Loucy (cell line): Measurements from ENCODE around the gene LARP4B.

Experiments used
- H2AFZ ChIP-seq: fragments of 200-600 bp; sonication (generic); 2 replicates; pipeline ENCODE4 v1.6.0; 2016; ENCODE audit warnings: antibody characterized with exemption, mild to moderate bottlenecking, low read length, moderate library complexity
- H3F3A ChIP-seq: fragments of 200-600 bp; 2 replicates; pipeline ENCODE4 v1.6.0; 2016; ENCODE audit warnings: antibody characterized with exemption, low read depth, mild to moderate bottlenecking
- H3K27me3 ChIP-seq: fragments of 200-600 bp; sonication (generic); 2 replicates; pipeline ENCODE4 v1.6.1; 2014; ENCODE audit warnings: low read length, mild to moderate bottlenecking; ENCODE audit not compliant: insufficient read depth, poor library complexity, severe bottlenecking
- H3K36me3 ChIP-seq: fragments of 200-600 bp; sonication (generic); 2 replicates; pipeline ENCODE4 v1.6.1; 2016; ENCODE audit warnings: low read length; ENCODE audit not compliant: insufficient read depth
- H3K4me1 ChIP-seq: fragments of 200-600 bp; sonication (generic); 2 replicates; pipeline ENCODE4 v1.5.1; 2014; ENCODE audit warnings: low read length, mild to moderate bottlenecking; ENCODE audit not compliant: insufficient read depth, poor library complexity, severe bottlenecking
- H3K4me2 ChIP-seq: fragments of 200-600 bp; sonication (generic); 2 replicates; pipeline ENCODE4 v1.6.0; 2014; ENCODE audit warnings: antibody characterized with exemption, low read length, low read depth, mild to moderate bottlenecking; ENCODE audit not compliant: poor library complexity, severe bottlenecking
- H3K4me3 ChIP-seq: fragments of 200-600 bp; sonication (generic); 2 replicates; pipeline ENCODE4 v1.5.1; 2014; ENCODE audit warnings: low read length, mild to moderate bottlenecking, mixed read lengths; ENCODE audit not compliant: poor library complexity, severe bottlenecking
- H3K79me2 ChIP-seq: fragments of 200-600 bp; sonication (generic); 2 replicates; pipeline ENCODE4 v1.6.1; 2014; ENCODE audit warnings: low read length; ENCODE audit not compliant: insufficient read depth
- H3K9ac ChIP-seq: fragments of 200-600 bp; sonication (generic); 2 replicates; pipeline ENCODE4 v1.6.0; 2014; ENCODE audit warnings: mild to moderate bottlenecking, low read depth, low read length, moderate library complexity; ENCODE audit not compliant: poor library complexity, severe bottlenecking
- H3K9me2 ChIP-seq: fragments of 200-600 bp; sonication (generic); replicated peaks from 2 replicates; pipeline ENCODE4 v1.6.1; 2016; ENCODE audit warnings: low read depth, low read length, mixed read lengths
- H3K9me3 ChIP-seq: fragments of 200-600 bp; sonication (generic); 2 replicates; pipeline ENCODE4 v1.6.1; 2014; ENCODE audit warnings: mild to moderate bottlenecking, antibody characterized with exemption, low read length, low read depth; ENCODE audit not compliant: insufficient read depth
- H4K20me1 ChIP-seq: fragments of 200-600 bp; sonication (generic); 2 replicates; pipeline ENCODE4 v1.6.0; 2014; ENCODE audit warnings: antibody characterized with exemption, low read length, mild to moderate bottlenecking; ENCODE audit not compliant: insufficient read depth, poor library complexity, severe bottlenecking
- EZH2phosphoT487 ChIP-seq: fragments of 200-600 bp; IDR thresholded peaks from 2 replicates; pipeline ENCODE4 v1.6.1; 2018; ENCODE audit warnings: antibody characterized with exemption, mild to moderate bottlenecking, moderate library complexity, borderline replicate concordance
- TF ChIP-seq, protein P1 (sequence below): fragments of 200-600 bp; sonication (generic); conservative IDR thresholded peaks from 2 replicates; pipeline ENCODE4 v1.5.1; 2014; ENCODE audit warnings: mild to moderate bottlenecking, antibody characterized with exemption, low read length

The LARP4B gene

DNA sequence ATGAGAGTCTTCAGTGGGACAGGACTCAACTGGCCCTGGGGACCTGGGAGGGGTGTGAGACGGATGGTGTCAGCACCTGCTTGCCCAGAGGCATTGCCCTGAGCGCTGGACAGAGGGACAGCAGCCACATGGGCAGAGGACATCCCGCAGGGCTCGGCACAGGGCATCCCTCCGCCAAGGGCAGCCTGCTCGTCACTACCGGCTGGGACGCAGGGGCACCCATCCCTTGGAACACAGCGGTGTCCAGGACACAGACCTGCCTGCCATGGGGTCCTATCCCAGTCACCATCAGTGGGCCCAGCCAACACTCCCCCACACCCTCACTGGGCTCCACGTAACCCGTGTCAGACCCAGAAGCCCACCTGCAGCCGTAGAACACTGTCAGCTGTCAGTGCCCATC is 109.3 kb downstream of the LARP4B start:
- no peaks in the 10 kb centered on the region for H3K27me3 ChIP-seq
- no peak for TF ChIP-seq EZH2phosphoT487
- TF ChIP-seq, protein P1, sequence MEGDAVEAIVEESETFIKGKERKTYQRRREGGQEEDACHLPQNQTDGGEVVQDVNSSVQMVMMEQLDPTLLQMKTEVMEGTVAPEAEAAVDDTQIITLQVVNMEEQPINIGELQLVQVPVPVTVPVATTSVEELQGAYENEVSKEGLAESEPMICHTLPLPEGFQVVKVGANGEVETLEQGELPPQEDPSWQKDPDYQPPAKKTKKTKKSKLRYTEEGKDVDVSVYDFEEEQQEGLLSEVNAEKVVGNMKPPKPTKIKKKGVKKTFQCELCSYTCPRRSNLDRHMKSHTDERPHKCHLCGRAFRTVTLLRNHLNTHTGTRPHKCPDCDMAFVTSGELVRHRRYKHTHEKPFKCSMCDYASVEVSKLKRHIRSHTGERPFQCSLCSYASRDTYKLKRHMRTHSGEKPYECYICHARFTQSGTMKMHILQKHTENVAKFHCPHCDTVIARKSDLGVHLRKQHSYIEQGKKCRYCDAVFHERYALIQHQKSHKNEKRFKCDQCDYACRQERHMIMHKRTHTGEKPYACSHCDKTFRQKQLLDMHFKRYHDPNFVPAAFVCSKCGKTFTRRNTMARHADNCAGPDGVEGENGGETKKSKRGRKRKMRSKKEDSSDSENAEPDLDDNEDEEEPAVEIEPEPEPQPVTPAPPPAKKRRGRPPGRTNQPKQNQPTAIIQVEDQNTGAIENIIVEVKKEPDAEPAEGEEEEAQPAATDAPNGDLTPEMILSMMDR: no peak
- H3K9me3 ChIP-seq: no peaks in the 10 kb centered on the region
- H3F3A ChIP-seq: no peaks in the 10 kb centered on the region
- H3K36me3 ChIP-seq: peaks cover 94% of the 10 kb centered on the region; the same call in 1 of the 2 replicates
- H3K9ac ChIP-seq: no peak overlapping the region
- H3K79me2 ChIP-seq: no peaks in the 10 kb centered on the region
- no peaks in the 10 kb centered on the region for H4K20me1 ChIP-seq
- no peak overlapping the region for H3K4me2 ChIP-seq
- no peak overlapping the region for H3K4me3 ChIP-seq
- no peak overlapping the region for H2AFZ ChIP-seq
- H3K4me1 ChIP-seq: peaks cover 13% of the 10 kb centered on the region
- no peaks in the 10 kb centered on the region for H3K9me2 ChIP-seq

DNA sequence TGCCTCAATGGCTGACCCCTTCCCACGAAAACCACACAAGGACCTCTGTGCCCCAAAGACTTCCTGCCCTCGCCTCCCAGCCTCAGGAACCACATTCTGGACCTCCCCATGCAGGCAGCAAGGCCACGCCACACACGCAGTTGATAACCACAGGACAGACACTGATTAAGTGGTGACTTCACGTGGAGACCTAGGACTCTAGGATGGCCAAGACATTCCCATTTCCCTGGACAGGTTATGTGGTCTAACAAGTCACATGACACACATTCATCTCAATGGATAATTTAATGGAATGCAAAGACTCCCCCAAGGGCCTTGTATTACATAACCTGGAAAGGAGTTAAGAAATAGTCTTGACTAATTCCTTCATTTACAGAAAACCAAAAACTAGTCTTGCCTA is 110.2 kb downstream of the LARP4B start:
- Histone ChIP-seq H3K4me2 (no peak overlapping the region), H3K27me3 (no peaks in the 10 kb centered on the region), H3K9me3 (no peaks in the 10 kb centered on the region), H4K20me1 (no peaks in the 10 kb centered on the region), H3K9me2 (no peaks in the 10 kb centered on the region), H2AFZ (no peak overlapping the region), H3K4me3 (no peak overlapping the region), H3K9ac (no peak overlapping the region), H3F3A (no peaks in the 10 kb centered on the region), H3K4me1 (peaks cover 13% of the 10 kb centered on the region), H3K79me2 (no peaks in the 10 kb centered on the region), H3K36me3 (peaks cover 99% of the 10 kb centered on the region; the same call in 1 of the 2 replicates)
- TF ChIP-seq, protein P1: no peak
- no peak for TF ChIP-seq EZH2phosphoT487

- Histone ChIP-seq H3K36me3 (peaks cover 99% of the 10 kb centered on the region; the same call in 1 of the 2 replicates), H3K4me2 (no peak overlapping the region), H3K4me3 (no peak overlapping the region), H3K9ac (no peak overlapping the region), H3K79me2 (no peaks in the 10 kb centered on the region), H3K27me3 (no peaks in the 10 kb centered on the region), H3F3A (no peaks in the 10 kb centered on the region), H3K4me1 (peaks cover 13% of the 10 kb centered on the region), H3K9me3 (no peaks in the 10 kb centered on the region), H4K20me1 (no peaks in the 10 kb centered on the region), H2AFZ (no peak overlapping the region), H3K9me2 (no peaks in the 10 kb centered on the region)
- no peak for TF ChIP-seq EZH2phosphoT487
- TF ChIP-seq, protein P1: no peak
Observed at GRCh38 chr10:819816-820215, 111.7 kb downstream of the LARP4B start.
